Liver (tissue), 9 donors: ENCODE results near the gene MCM7. TPM values are rescaled to one million over a fixed set of nuclear protein-coding genes. Genes with fewer than 3 reads are reported as not detected.

Source experiments
- DNase-seq: peaks from one replicate; pipeline ENCODE4 v3.0.0-alpha.2; 2017; ENCODE audit warnings: low spot score
- H3K27ac ChIP-seq, 2 donors: one replicate each; pipeline ENCODE4 v1.7.0; 2013; ENCODE audit warnings: inconsistent platforms in 2 of 2, low read length in 2 of 2, control low read depth in 1 of 2, low read depth in 1 of 2, mild to moderate bottlenecking in 1 of 2
- H3K27me3 ChIP-seq, 4 donors: one replicate each; pipeline versions ENCODE4 v1.6.1 to v1.7.0; 2013; ENCODE audit warnings: low read length in 3 of 4, inconsistent platforms in 1 of 4, mild to moderate bottlenecking in 1 of 4, moderate library complexity in 1 of 4; ENCODE audit not compliant: control insufficient read depth in 4 of 4, insufficient read depth in 4 of 4
- H3K36me3 ChIP-seq, 4 donors: one replicate each; pipeline versions ENCODE4 v1.6.1 to v1.7.0; 2013; ENCODE audit warnings: low read length in 3 of 4, mild to moderate bottlenecking in 3 of 4, low read depth in 1 of 4, moderate library complexity in 1 of 4; ENCODE audit not compliant: control insufficient read depth in 4 of 4, insufficient read depth in 3 of 4
- H3K4me1 ChIP-seq, 4 donors: one replicate each; pipeline versions ENCODE4 v1.6.1 to v1.7.0; 2013; ENCODE audit warnings: low read length in 3 of 4, mild to moderate bottlenecking in 3 of 4, moderate library complexity in 1 of 4; ENCODE audit not compliant: control insufficient read depth in 4 of 4, insufficient read depth in 4 of 4
- H3K4me3 ChIP-seq, 3 donors: one replicate each; pipeline versions ENCODE4 v1.6.1 to v1.7.0; 2013; ENCODE audit warnings: low read length in 3 of 3, control low read depth in 1 of 3, low read depth in 1 of 3, mild to moderate bottlenecking in 1 of 3
- H3K9ac ChIP-seq, 2 donors: one replicate each; pipeline ENCODE4 v1.7.0; 2013; ENCODE audit warnings: low read length in 2 of 2, mild to moderate bottlenecking in 2 of 2, moderate library complexity in 2 of 2, control low read depth in 1 of 2, low read depth in 1 of 2
- H3K9me3 ChIP-seq, 4 donors: one replicate each; pipeline versions ENCODE4 v1.6.1 to v1.7.0; 2013; ENCODE audit warnings: low read length in 3 of 4; ENCODE audit not compliant: control insufficient read depth in 4 of 4
- CTCF ChIP-seq: fragments of 150-350 bp; IDR thresholded peaks from 2 replicates; pipeline ENCODE4 v1.5.1; 2017; ENCODE audit warnings: improper control_type of control experiment, low read depth, low read length; ENCODE audit not compliant: missing input control
- EGR1 ChIP-seq, 2 donors: IDR thresholded peaks; 2 replicates each; pipeline ENCODE4 v1.6.1; 2016 to 2018; ENCODE audit warnings: antibody characterized with exemption in 2 of 2, low read depth in 2 of 2
- FOXA1 ChIP-seq: IDR thresholded peaks from 2 replicates; pipeline ENCODE4 v1.6.1; 2016; ENCODE audit warnings: antibody characterized with exemption
- FOXA2 ChIP-seq: IDR thresholded peaks from 2 replicates; pipeline ENCODE4 v1.6.1; 2016; ENCODE audit warnings: antibody characterized with exemption
- GABPA ChIP-seq, 2 donors: IDR thresholded peaks in 1 of 2; conservative IDR thresholded peaks in 1 of 2; 2 replicates each; pipeline ENCODE4 v1.6.1; 2016; ENCODE audit warnings: antibody characterized with exemption in 2 of 2, mild to moderate bottlenecking in 1 of 2, moderate library complexity in 1 of 2
- HNF4A ChIP-seq, 2 donors: conservative IDR thresholded peaks; 2 replicates each; pipeline ENCODE4 v1.6.1; 2016; ENCODE audit warnings: antibody characterized with exemption in 2 of 2, mild to moderate bottlenecking in 2 of 2
- HNF4G ChIP-seq: IDR thresholded peaks from 2 replicates; pipeline ENCODE4 v1.6.1; 2016; ENCODE audit warnings: antibody characterized with exemption
- JUND ChIP-seq, 2 donors: IDR thresholded peaks; 2 replicates each; pipeline ENCODE4 v1.6.1; 2016; ENCODE audit warnings: antibody characterized with exemption in 2 of 2
- NR2F2 ChIP-seq: IDR thresholded peaks from 2 replicates; pipeline ENCODE4 v1.6.1; 2016; ENCODE audit warnings: antibody characterized with exemption
- RAD21 ChIP-seq, 2 donors: IDR thresholded peaks; 2 replicates each; pipeline ENCODE4 v1.6.1; 2016; ENCODE audit warnings: antibody characterized with exemption in 2 of 2, mild to moderate bottlenecking in 2 of 2
- RXRA ChIP-seq, 2 donors: IDR thresholded peaks; 2 replicates each; pipeline ENCODE4 v1.6.1; 2017 to 2018; ENCODE audit warnings: antibody characterized with exemption in 2 of 2, mild to moderate bottlenecking in 1 of 2
- SP1 ChIP-seq: IDR thresholded peaks from 2 replicates; pipeline ENCODE4 v1.6.1; 2018; ENCODE audit warnings: antibody characterized with exemption, mild to moderate bottlenecking
- TAF1 ChIP-seq: conservative IDR thresholded peaks from 2 replicates; pipeline ENCODE4 v1.6.1; 2016; ENCODE audit warnings: antibody characterized with exemption, mild to moderate bottlenecking
- YY1 ChIP-seq: IDR thresholded peaks from 2 replicates; pipeline ENCODE4 v1.6.1; 2016; ENCODE audit warnings: antibody characterized with exemption, mild to moderate bottlenecking
- WGBS: extraction: QIAGEN DNeasy Blood & Tissue Kit; methylation state at CpG from one replicate; pipeline ENCODE4 v1.1.7; 2013; 5-methylcytosine and 5-hydroxymethylcytosine counted together
- polyA plus RNA-seq, 2 donors: library from polyadenylated mRNA; stranded (reverse) in 1 of 2; unstranded in 1 of 2; fragments of 200-250 nt in 1 of 2; fragments of >200 nt in 1 of 2; fragmentation: Nextera tagmentation in 1 of 2; extraction: Ambion mirVana in 1 of 2; gene quantifications; one replicate each; pipeline versions ENCODE4 v1.2.1 to v1.2.3, GENCODE V29; 2013 to 2015
- total RNA-seq, 2 donors: library from RNA; depleted of rRNA; stranded (reverse); fragments of >200 nt; gene quantifications; one replicate each; pipeline ENCODE4 v1.2.3, GENCODE V29; 2014
- TF ChIP-seq, protein P1 (sequence below): IDR thresholded peaks from 2 replicates; pipeline ENCODE4 v1.6.1; 2016; ENCODE audit warnings: antibody characterized with exemption
- TF ChIP-seq, protein P2 (sequence below): IDR thresholded peaks from 2 replicates; pipeline ENCODE4 v1.6.1; 2016; ENCODE audit warnings: antibody characterized with exemption
- TF ChIP-seq, protein P3 (sequence below): IDR thresholded peaks from 2 replicates; pipeline ENCODE4 v1.6.1; 2016; ENCODE audit warnings: antibody characterized with exemption
- TF ChIP-seq, protein P4 (sequence below): IDR thresholded peaks from 2 replicates; pipeline ENCODE4 v1.6.1; 2016; ENCODE audit warnings: antibody characterized with exemption, mild to moderate bottlenecking
- donor health status: healthy.
- donor health status: healthy.
- donor health status: healthy.
- donor health status: healthy.
- donor health status: healthy.

The MCM7 gene
- total and polyA plus RNA-seq, 4 donors, result 12.6 to 143 (median 17.6) TPM

GRCh38 chr7:100082978-100083377 is 18.2 kb downstream of the MCM7 start:
- H3K4me3 ChIP-seq, result no peak overlapping the region
- no peak for DNase-seq
- H3K9me3 ChIP-seq, result no peaks in the 10 kb centered on the region
- H3K4me1 ChIP-seq, result peaks cover 13 to 36% (median 29%) of the 10 kb centered on the region in 4 donors
- peak in 1 of 2 donors; percentile 1 for TF ChIP-seq RXRA (IDR thresholded peaks at IDR 0.05)
- TF ChIP-seq RAD21 (IDR thresholded peaks at IDR 0.05), result no peak
- no peaks in the 10 kb centered on the region for H3K27me3 ChIP-seq
- H3K27ac ChIP-seq, result peak overlapping the region; percentile 89 to 90
- H3K9ac ChIP-seq, result no peak overlapping the region
- peaks cover 0 to 4% (median 0%) of the 10 kb centered on the region in 4 donors for H3K36me3 ChIP-seq
- WGBS, result 69% methylated on average over 4 of the region's 4 CpGs

- H3K27ac ChIP-seq, result peak within 1 kb of the TSS; percentile 89 to 90
- peak; percentile 98 for DNase-seq
- peaks cover 0 to 10% (median 4%) of the 10 kb centered on the region in 4 donors for H3K36me3 ChIP-seq
- H3K9ac ChIP-seq, result peak within 1 kb of the TSS; percentile 88 to 96
- no peaks in the 10 kb centered on the region for H3K9me3 ChIP-seq
- under 1% methylated on average over 55 of the region's 55 CpGs for WGBS
- H3K27me3 ChIP-seq, result no peaks in the 10 kb centered on the region
- no peak for TF ChIP-seq TAF1
- TF ChIP-seq YY1, result peak; percentile 83
- TF ChIP-seq HNF4A (conservative IDR thresholded peaks at IDR 0.05), result peak; percentile 65 to 70
- peak; percentile 70 to 72 for TF ChIP-seq RXRA (IDR thresholded peaks at IDR 0.05)
- TF ChIP-seq FOXA1, result peak; percentile 84
- peak; percentile 87 to 92 for TF ChIP-seq RAD21 (IDR thresholded peaks at IDR 0.05)
- TF ChIP-seq NR2F2, result peak; percentile 68
- peak; percentile 96 to 98 for TF ChIP-seq GABPA (IDR thresholded peaks at IDR 0.05 in 1 of 2, conservative IDR thresholded peaks at IDR 0.05 in 1 of 2)
- TF ChIP-seq EGR1 (IDR thresholded peaks at IDR 0.05; ENCODE audit: low read depth in 2 of 2), result peak; percentile 90 to 96
- TF ChIP-seq CTCF, result peak; percentile 88
- TF ChIP-seq, protein P1, sequence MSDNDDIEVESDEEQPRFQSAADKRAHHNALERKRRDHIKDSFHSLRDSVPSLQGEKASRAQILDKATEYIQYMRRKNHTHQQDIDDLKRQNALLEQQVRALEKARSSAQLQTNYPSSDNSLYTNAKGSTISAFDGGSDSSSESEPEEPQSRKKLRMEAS, result no peak
- TF ChIP-seq HNF4G, result peak; percentile 31
- TF ChIP-seq, protein P2, sequence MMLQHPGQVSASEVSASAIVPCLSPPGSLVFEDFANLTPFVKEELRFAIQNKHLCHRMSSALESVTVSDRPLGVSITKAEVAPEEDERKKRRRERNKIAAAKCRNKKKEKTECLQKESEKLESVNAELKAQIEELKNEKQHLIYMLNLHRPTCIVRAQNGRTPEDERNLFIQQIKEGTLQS, result no peak
- TF ChIP-seq, protein P3, sequence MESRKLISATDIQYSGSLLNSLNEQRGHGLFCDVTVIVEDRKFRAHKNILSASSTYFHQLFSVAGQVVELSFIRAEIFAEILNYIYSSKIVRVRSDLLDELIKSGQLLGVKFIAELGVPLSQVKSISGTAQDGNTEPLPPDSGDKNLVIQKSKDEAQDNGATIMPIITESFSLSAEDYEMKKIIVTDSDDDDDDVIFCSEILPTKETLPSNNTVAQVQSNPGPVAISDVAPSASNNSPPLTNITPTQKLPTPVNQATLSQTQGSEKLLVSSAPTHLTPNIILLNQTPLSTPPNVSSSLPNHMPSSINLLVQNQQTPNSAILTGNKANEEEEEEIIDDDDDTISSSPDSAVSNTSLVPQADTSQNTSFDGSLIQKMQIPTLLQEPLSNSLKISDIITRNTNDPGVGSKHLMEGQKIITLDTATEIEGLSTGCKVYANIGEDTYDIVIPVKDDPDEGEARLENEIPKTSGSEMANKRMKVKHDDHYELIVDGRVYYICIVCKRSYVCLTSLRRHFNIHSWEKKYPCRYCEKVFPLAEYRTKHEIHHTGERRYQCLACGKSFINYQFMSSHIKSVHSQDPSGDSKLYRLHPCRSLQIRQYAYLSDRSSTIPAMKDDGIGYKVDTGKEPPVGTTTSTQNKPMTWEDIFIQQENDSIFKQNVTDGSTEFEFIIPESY, result peak; percentile 45
- TF ChIP-seq JUND (IDR thresholded peaks at IDR 0.05), result peak; percentile 31 to 69
- peak; percentile 85 for TF ChIP-seq SP1
- TF ChIP-seq, protein P4, sequence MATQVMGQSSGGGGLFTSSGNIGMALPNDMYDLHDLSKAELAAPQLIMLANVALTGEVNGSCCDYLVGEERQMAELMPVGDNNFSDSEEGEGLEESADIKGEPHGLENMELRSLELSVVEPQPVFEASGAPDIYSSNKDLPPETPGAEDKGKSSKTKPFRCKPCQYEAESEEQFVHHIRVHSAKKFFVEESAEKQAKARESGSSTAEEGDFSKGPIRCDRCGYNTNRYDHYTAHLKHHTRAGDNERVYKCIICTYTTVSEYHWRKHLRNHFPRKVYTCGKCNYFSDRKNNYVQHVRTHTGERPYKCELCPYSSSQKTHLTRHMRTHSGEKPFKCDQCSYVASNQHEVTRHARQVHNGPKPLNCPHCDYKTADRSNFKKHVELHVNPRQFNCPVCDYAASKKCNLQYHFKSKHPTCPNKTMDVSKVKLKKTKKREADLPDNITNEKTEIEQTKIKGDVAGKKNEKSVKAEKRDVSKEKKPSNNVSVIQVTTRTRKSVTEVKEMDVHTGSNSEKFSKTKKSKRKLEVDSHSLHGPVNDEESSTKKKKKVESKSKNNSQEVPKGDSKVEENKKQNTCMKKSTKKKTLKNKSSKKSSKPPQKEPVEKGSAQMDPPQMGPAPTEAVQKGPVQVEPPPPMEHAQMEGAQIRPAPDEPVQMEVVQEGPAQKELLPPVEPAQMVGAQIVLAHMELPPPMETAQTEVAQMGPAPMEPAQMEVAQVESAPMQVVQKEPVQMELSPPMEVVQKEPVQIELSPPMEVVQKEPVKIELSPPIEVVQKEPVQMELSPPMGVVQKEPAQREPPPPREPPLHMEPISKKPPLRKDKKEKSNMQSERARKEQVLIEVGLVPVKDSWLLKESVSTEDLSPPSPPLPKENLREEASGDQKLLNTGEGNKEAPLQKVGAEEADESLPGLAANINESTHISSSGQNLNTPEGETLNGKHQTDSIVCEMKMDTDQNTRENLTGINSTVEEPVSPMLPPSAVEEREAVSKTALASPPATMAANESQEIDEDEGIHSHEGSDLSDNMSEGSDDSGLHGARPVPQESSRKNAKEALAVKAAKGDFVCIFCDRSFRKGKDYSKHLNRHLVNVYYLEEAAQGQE, result peak; percentile 85
- peak; percentile 22 for TF ChIP-seq FOXA2
- peak within 1 kb of the TSS; percentile 80 to 90 (median 83) for H3K4me3 ChIP-seq
- H3K4me1 ChIP-seq, result peaks cover 12 to 34% (median 29%) of the 10 kb centered on the region in 4 donors
These were observed 19.6 kb downstream of the MCM7 start, which contains the start of gene ZNF3 for GRCh38 chr7:100081535-100082102. Gene ZNF3, minus strand, starts transcription at chr7:100081723. Its CDS starts 4,366 bp downstream, at chr7:100077357.
